T-cell (primary cell): ENCODE results near the gene ARHGAP40. TPM values are rescaled to one million over a fixed set of nuclear protein-coding genes. Genes with fewer than 3 reads are reported as not detected.
A peak's percentile ranks its signal among the peaks of the same experiment; 100 is the strongest.

Experiments
- ATAC-seq, 4 experiments: fragments of 200-7000 bp in 3 of 4; fragments of 150-1000 bp in 1 of 4; cut with Tn5 transposase; replicated peaks in 1 of 4; 1 replicate in 3 of 4; 2 replicates in 1 of 4; pipeline ENCODE4 v1.10.0; 2021; ENCODE audit warnings: moderate library complexity in 3 of 4, mild to moderate bottlenecking in 2 of 4, moderate number of reproducible peaks in 1 of 4
- CTCF ChIA-PET, 2 donors: fragments of 300-600 bp; sonication (Branson Sonifier 250); formaldehyde crosslinking; loops; one replicate each; lab custom pipeline; 2022; ENCODE audit warnings: antibody characterized with exemption in 2 of 2; lab: Charles Lee
- POLR2A ChIA-PET, 2 donors: fragments of 300-600 bp; sonication (Branson Sonifier 250); formaldehyde crosslinking; loops; one replicate each; lab custom pipeline; 2022; ENCODE audit warnings: antibody characterized with exemption in 2 of 2; lab: Charles Lee
- DNase-seq, 35 experiments: peaks; one replicate each; pipeline versions ENCODE4 v3.0.0 to v3.0.0-alpha.2; 2013 to 2023
- H3K27ac ChIP-seq: one replicate; pipeline ENCODE4 v1.5.1; 2013; ENCODE audit warnings: low read length
- H3K27me3 ChIP-seq, 2 experiments: replicated peaks in 1 of 2; 1 replicate in 1 of 2; 2 replicates in 1 of 2; pipeline versions ENCODE4 v1.6.1 to v1.7.0; 2013; ENCODE audit warnings: low read length in 1 of 2, mixed read lengths in 1 of 2; ENCODE audit not compliant: control insufficient read depth in 2 of 2, insufficient read depth in 2 of 2; ENCODE audit errors: extremely low read depth in 1 of 2
- H3K36me3 ChIP-seq, 2 donors: 1 replicate in 1 of 2; 2 replicates in 1 of 2; pipeline versions ENCODE4 v1.6.1 to v1.7.0; 2013; ENCODE audit warnings: low read length in 1 of 2; ENCODE audit not compliant: control insufficient read depth in 2 of 2, insufficient read depth in 1 of 2; ENCODE audit errors: extremely low read depth in 1 of 2
- H3K4me1 ChIP-seq, 2 experiments: 1 replicate in 1 of 2; 2 replicates in 1 of 2; pipeline versions ENCODE4 v1.6.1 to v1.7.0; 2013; ENCODE audit warnings: low read length in 2 of 2, mixed read lengths in 1 of 2; ENCODE audit not compliant: insufficient read depth in 2 of 2, control insufficient read depth in 1 of 2; ENCODE audit errors: extremely low read depth in 1 of 2
- H3K4me3 ChIP-seq, 2 donors: 1 replicate in 1 of 2; 2 replicates in 1 of 2; pipeline versions ENCODE4 v1.5.1 to v1.7.0; 2013; ENCODE audit warnings: mild to moderate bottlenecking in 2 of 2, low read length in 1 of 2, moderate library complexity in 1 of 2; ENCODE audit not compliant: control insufficient read depth in 1 of 2; ENCODE audit errors: extremely low read depth in 1 of 2
- H3K9me3 ChIP-seq: 2 replicates; pipeline ENCODE4 v1.7.0; 2013
- H3K27ac Mint-ChIP-seq, 2 donors: one replicate each; pipeline ENCODE4 v1.8.0; 2020 to 2021; ENCODE audit warnings: mild to moderate bottlenecking in 2 of 2, mixed read lengths in 2 of 2
- H3K27me3 Mint-ChIP-seq, 2 donors: one replicate each; pipeline ENCODE4 v1.8.0; 2021 to 2022; ENCODE audit warnings: mixed read lengths in 2 of 2
- H3K36me3 Mint-ChIP-seq: one replicate; pipeline ENCODE4 v1.8.0; 2021; ENCODE audit warnings: mixed read lengths
- H3K4me1 Mint-ChIP-seq, 3 donors: one replicate each; pipeline ENCODE4 v1.8.0; 2020 to 2022; ENCODE audit warnings: mixed read lengths in 3 of 3, mild to moderate bottlenecking in 1 of 3
- H3K4me3 Mint-ChIP-seq, 3 donors: one replicate each; pipeline ENCODE4 v1.8.0; 2020 to 2022; ENCODE audit warnings: mild to moderate bottlenecking in 3 of 3, mixed read lengths in 3 of 3, moderate library complexity in 3 of 3
- H3K9me3 Mint-ChIP-seq, 3 donors: one replicate each; pipeline ENCODE4 v1.8.0; 2020 to 2022; ENCODE audit warnings: mixed read lengths in 3 of 3
- WGBS: methylation state at CpG from one replicate; pipeline ENCODE4 v1.1.5; 2013; ENCODE audit warnings: missing lambda C conversion rate; ENCODE audit not compliant: insufficient coverage; 5-methylcytosine and 5-hydroxymethylcytosine counted together
- total RNA-seq, 35 experiments: library from RNA in 6 of 35; stranded (reverse) in 6 of 35; fragments of 120-200 nt in 1 of 35; gene quantifications; one replicate each; pipeline versions ENCODE4 v1.2.1 to v1.2.4 and lab custom pipeline; 2013 to 2026

The ARHGAP40 gene
- total RNA-seq, 5 donors from 2014 or later (not counting 1 experiment from before 2014, with no cell fraction given) = 0.28 TPM; not detected in 4

DNA sequence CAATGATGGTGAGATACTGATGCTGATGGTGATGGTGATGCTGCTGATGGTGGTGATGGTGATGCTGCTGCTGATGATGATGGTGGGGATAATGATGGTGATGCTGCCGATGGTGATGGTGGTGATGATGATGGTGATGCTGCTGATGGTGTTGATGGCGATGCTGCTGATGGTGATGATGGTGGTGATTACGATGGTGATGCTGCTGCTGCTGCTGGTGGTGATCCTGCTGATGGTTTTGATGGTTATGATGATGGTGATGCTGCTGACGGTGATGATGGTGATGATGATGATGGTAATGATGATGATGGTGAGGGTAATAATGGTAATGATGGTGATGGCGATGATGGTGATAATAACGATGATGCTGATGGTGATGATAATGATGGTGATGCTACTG lies 50.0 kb downstream of the ARHGAP40 start:
- DNase-seq = no peak
- Mint-ChIP-seq H3K9me3 (peaks cover 0 to 5% (median 0%) of the 10 kb centered on the region in 3 donors), H3K27me3 (peaks cover 25 to 46% of the 10 kb centered on the region in 2 donors), H3K4me3 (no peak overlapping the region), H3K27ac (no peak overlapping the region), H3K4me1 (peaks cover 2 to 4% (median 4%) of the 10 kb centered on the region in 3 donors), H3K36me3 (no peaks in the 10 kb centered on the region)
- POLR2A ChIA-PET = interaction anchor here in 1 of 2 donors (0.7 kb wide), 1 partner anchor 104 kb away, joined by 3 read pairs; no protein-coding TSS in a partner anchor
- H3K4me1 ChIP-seq = peaks cover 0 to 2% of the 10 kb centered on the region in 2 experiments
- H3K9me3 ChIP-seq = no peaks in the 10 kb centered on the region
- peaks cover 0 to 65% of the 10 kb centered on the region in 2 experiments for H3K27me3 ChIP-seq
- CTCF ChIA-PET = interaction anchor here in 1 of 2 donors (1.0 kb wide), 1 partner anchor 8 kb away, joined by 3 read pairs; no protein-coding TSS in a partner anchor
- 87% methylated on average over 6 of the region's 6 CpGs for WGBS
- H3K4me3 ChIP-seq = no peak overlapping the region
- no peaks in the 10 kb centered on the region for H3K36me3 ChIP-seq
- no peak for ATAC-seq
- no peak overlapping the region for H3K27ac ChIP-seq

DNA sequence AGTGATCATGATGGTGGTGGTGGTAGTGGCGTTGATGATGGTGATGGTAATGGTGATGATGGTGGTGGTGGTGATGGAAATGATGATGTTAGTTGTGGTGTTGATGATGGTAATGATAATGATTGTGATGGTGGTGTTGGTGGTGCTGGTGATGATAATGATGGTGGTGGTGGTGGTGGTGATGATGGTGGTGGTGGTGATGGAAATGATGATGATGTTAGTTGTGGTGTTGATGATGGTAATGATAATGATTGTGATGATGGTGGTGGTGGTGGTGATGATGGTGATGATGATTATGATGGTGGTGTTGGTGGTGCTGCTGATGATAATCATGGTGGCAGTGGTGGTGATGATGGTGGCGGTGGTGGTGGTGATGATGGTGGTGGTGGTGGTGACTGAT lies 51.4 kb downstream of the ARHGAP40 start:
- Mint-ChIP-seq H3K27me3 (peaks cover 22 to 47% of the 10 kb centered on the region in 2 donors), H3K4me3 (no peak overlapping the region), H3K9me3 (peaks cover 0 to 5% (median 0%) of the 10 kb centered on the region in 3 donors), H3K36me3 (no peaks in the 10 kb centered on the region), H3K4me1 (no peaks in the 10 kb centered on the region), H3K27ac (no peak overlapping the region)
- ChIA-PET POLR2A (no interaction called here), CTCF (no interaction called here)
- Histone ChIP-seq H3K36me3 (no peaks in the 10 kb centered on the region), H3K27me3 (peaks cover 0 to 66% of the 10 kb centered on the region in 2 experiments), H3K4me1 (no peaks in the 10 kb centered on the region), H3K27ac (no peak overlapping the region), H3K9me3 (no peaks in the 10 kb centered on the region), H3K4me3 (no peak overlapping the region)
- ATAC-seq (no peak), DNase-seq (no peak)
- WGBS = 77% methylated on average over 1 of the region's 2 CpGs

DNA sequence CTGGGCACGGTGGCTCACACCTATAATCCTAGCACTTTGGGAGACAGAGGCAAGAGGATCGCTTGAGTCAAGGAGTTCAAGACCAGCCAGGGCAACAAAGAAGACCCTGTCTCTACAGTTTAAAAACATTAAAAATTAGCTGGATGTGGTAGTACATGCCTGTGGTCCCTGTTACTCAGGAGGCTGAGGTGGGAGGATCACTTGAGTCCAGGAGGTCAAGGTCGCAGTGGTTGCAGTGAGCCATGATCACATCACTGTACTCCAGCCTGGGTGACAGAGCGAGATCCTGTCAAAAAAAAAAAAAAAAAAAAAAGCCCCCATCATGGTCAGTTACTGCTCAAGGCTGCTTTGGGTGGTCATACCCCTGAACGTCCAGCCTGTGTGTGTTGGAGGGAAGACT lies 55.8 kb downstream of the ARHGAP40 start:
- WGBS = no CpG with 5 or more reads among the region's 5 CpGs
- H3K27me3 Mint-ChIP-seq = peaks cover 35 to 55% of the 10 kb centered on the region in 2 donors
- Histone ChIP-seq H3K27ac (no peak overlapping the region), H3K4me1 (peaks cover 0 to 2% of the 10 kb centered on the region in 2 experiments), H3K36me3 (no peaks in the 10 kb centered on the region), H3K9me3 (no peaks in the 10 kb centered on the region), H3K27me3 (peaks cover 0 to 52% of the 10 kb centered on the region in 2 experiments), H3K4me3 (no peak overlapping the region)
- ATAC-seq = no peak
- no peaks in the 10 kb centered on the region for H3K4me1 Mint-ChIP-seq
- H3K9me3 Mint-ChIP-seq = peaks cover 0 to 5% (median 0%) of the 10 kb centered on the region in 3 donors
- no peak overlapping the region for H3K27ac Mint-ChIP-seq
- no peak for DNase-seq
- H3K36me3 Mint-ChIP-seq = no peaks in the 10 kb centered on the region
- ChIA-PET POLR2A (interaction anchor here in 1 of 2 donors (0.7 kb wide), 1 partner anchor 311 kb away, joined by 11 read pairs; no protein-coding TSS in a partner anchor), CTCF (interaction anchor here in 1 of 2 donors (0.6 kb wide), 1 partner anchor 10 kb away, joined by 5 read pairs; no protein-coding TSS in a partner anchor)
- no peak overlapping the region for H3K4me3 Mint-ChIP-seq

DNA sequence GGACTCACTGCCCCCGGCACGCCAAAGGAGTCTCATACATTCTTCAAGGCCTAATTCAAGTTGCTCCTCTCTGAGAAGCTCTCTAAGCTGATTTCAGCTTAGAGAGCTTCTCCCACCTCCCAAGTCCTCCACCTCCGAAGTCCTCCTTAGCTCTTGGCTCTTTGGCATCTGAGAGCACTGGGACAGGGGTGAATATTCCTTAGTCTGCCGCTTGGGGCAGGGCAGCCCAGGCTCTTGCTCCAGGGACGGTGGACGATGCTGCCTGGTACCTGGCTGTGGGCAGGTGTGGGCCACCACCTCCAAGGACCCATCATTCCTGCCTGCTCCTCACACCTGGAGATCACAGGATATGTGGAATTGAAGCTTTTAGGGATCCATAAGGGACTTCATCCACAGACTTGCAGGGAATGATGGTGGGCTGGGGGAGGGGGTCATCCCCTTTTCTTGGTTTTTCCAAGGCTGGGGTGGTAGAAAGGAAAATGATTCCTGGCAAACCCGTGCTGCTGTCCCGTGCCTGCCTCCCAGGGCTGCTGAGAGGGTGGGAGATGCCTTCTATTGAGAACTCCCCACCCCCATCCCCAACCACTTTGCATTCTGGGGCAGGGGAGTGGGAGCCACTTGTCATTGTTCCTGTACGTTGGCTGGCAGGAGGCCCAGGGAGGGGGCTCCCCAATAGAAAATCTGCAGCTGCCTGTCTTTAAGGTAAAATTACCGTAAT lies 57.4 kb downstream of the ARHGAP40 start:
- DNase-seq (peak in 20 of 35 experiments; percentile 10 to 53 (median 21)), ATAC-seq (peak; percentile 71 to 83 (median 74))
- no peaks in the 10 kb centered on the region for H3K9me3 Mint-ChIP-seq
- no peaks in the 10 kb centered on the region for H3K9me3 ChIP-seq
- no peaks in the 10 kb centered on the region for H3K36me3 ChIP-seq
- no peak overlapping the region for H3K27ac Mint-ChIP-seq
- peaks cover 0 to 2% of the 10 kb centered on the region in 2 experiments for H3K4me1 ChIP-seq
- POLR2A ChIA-PET = no interaction called here
- no peaks in the 10 kb centered on the region for H3K36me3 Mint-ChIP-seq
- no peaks in the 10 kb centered on the region for H3K4me1 Mint-ChIP-seq
- peaks cover 37 to 61% of the 10 kb centered on the region in 2 donors for H3K27me3 Mint-ChIP-seq
- peaks cover 0 to 64% of the 10 kb centered on the region in 2 experiments for H3K27me3 ChIP-seq
- CTCF ChIA-PET = interaction anchor here (0.5 to 1.3 kb wide), 6 partner anchors 8 to 234 kb away, joined by 3 to 4 read pairs (median 3); no protein-coding TSS in a partner anchor
- WGBS = 37% methylated on average over 3 of the region's 10 CpGs
- H3K4me3 ChIP-seq = no peak overlapping the region
- H3K27ac ChIP-seq = no peak overlapping the region
- H3K4me3 Mint-ChIP-seq = no peak overlapping the region

DNA sequence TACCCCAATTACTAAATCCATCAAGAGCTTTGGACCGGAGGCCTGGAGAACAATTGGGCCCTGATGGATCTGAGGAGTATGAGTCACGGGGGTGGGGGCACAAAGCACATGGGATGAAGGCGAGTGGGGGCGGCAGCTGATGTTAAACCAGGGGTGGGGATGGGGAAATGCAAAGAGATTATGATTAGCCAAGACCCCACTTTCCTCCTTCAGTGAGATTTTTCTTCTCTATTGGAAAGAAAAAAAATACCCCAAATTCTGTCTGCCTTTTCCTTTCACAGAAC lies 57.9 kb downstream of the ARHGAP40 start:
- Mint-ChIP-seq H3K27me3 (peaks cover 40 to 65% of the 10 kb centered on the region in 2 donors), H3K27ac (no peak overlapping the region)

DNA sequence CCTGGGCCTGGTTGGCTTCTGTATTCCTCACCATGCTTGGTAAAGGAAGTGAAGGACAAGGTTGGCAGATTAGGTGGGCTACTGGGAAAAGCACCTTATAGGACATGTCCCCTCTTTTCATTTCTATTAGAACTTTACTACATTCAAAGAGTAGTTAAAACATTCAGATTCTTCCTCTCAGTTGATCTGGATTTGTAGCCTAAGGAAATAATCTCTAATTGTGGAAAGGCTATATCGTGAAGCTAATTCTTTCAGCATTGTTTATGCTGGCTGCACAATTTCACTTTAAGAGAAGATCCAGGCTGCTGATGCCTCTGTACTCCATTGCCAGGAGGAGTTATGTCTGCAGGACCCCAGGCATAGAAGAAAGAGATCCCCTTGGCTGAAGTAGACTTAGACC lies 58.8 kb downstream of the ARHGAP40 start:
- H3K27me3 Mint-ChIP-seq = peaks cover 39 to 63% of the 10 kb centered on the region in 2 donors
- H3K9me3 Mint-ChIP-seq = no peaks in the 10 kb centered on the region
- POLR2A ChIA-PET = no interaction called here
- no peaks in the 10 kb centered on the region for H3K36me3 ChIP-seq
- ATAC-seq (no peak), DNase-seq (no peak)
- peaks cover 2 to 62% of the 10 kb centered on the region in 2 experiments for H3K27me3 ChIP-seq
- H3K9me3 ChIP-seq = no peaks in the 10 kb centered on the region
- no CpG with 5 or more reads among the region's 1 CpG for WGBS
- CTCF ChIA-PET = interaction anchor here in 1 of 2 donors (0.6 to 1.2 kb wide), 2 partner anchors 93 to 128 kb away, joined by 3 read pairs; no protein-coding TSS in a partner anchor
- H3K27ac ChIP-seq = no peak overlapping the region
- no peaks in the 10 kb centered on the region for H3K36me3 Mint-ChIP-seq
- no peak overlapping the region for H3K27ac Mint-ChIP-seq
- H3K4me1 ChIP-seq = peaks cover 0 to 2% of the 10 kb centered on the region in 2 experiments
- H3K4me3 Mint-ChIP-seq = no peak overlapping the region
- H3K4me1 Mint-ChIP-seq = no peaks in the 10 kb centered on the region
- H3K4me3 ChIP-seq = no peak overlapping the region

More for the DNA sequence above, 57.9 kb downstream of the ARHGAP40 start:
- ChIA-PET CTCF (interaction anchor here (0.6 to 1.3 kb wide), 4 partner anchors 8 to 129 kb away, joined by 3 read pairs; no protein-coding TSS in a partner anchor), POLR2A (no interaction called here)
- no peaks in the 10 kb centered on the region for H3K4me1 Mint-ChIP-seq
- H3K4me3 Mint-ChIP-seq = no peak overlapping the region
- Histone ChIP-seq H3K36me3 (no peaks in the 10 kb centered on the region), H3K4me3 (no peak overlapping the region), H3K27ac (no peak overlapping the region), H3K4me1 (peaks cover 0 to 2% of the 10 kb centered on the region in 2 experiments), H3K9me3 (no peaks in the 10 kb centered on the region), H3K27me3 (peaks cover 0 to 64% of the 10 kb centered on the region in 2 experiments)
- H3K36me3 Mint-ChIP-seq = no peaks in the 10 kb centered on the region
- WGBS = no CpG with 5 or more reads among the region's 4 CpGs
- no peak for DNase-seq
- ATAC-seq = no peak
- H3K9me3 Mint-ChIP-seq = no peaks in the 10 kb centered on the region
